ENCODE measurements around the gene FLNC. TPM values are rescaled to one million over a fixed set of nuclear protein-coding genes. Genes with fewer than 3 reads are reported as not detected.
A peak's percentile ranks its signal among the peaks of the same experiment; 100 is the strongest.

Gene FLNC
- total RNA-seq, 1 experiment from 2014 or later = 8.0 TPM

DNA sequence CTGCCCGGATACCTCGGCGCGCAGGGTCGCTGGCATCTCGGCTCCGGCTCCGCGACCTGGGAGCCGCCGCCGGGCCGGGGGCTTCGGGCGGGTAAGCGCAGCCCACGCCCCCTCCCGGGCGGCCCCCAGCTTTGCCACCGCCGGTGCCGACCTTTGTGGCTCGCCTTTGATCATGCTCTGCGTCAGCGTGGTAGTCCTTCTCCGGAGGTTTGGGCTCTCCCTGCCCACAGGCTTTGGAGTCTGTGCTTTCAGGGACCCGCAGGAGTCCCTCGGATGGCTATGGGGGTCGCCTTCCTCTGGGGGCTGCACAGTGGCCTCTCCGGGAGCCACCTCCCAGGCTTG, 39.7 kb downstream of the FLNC start:
- no peaks in the 10 kb centered on the region for H3K9me3 Mint-ChIP-seq

DNA sequence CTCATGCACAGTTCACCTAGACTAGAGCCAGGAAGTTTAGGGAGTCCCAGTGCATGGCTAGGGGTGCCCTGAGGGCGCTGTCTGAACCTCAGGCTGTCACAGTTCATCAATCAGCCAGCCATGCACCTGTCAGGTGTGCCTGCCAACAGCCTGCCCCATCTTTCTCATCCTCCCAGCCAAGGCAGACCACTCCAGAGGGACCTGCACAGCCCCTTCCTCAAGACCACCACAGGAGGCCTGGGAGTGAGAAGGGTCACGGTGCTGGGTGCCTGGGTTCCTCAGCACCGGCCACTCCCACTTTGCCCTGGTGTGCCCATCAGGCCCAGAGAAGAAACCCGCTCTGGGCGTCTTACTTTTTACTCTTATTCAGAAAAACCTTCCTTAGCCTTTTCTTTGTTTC, 40.8 kb downstream of the FLNC start:
- no peaks in the 10 kb centered on the region for H3K9me3 Mint-ChIP-seq
- TF ChIP-seq TEAD1 (CRISPR knock-in tag; IDR thresholded peaks at IDR 0.05) (no peak), CREB1 (CRISPR knock-in tag; IDR thresholded peaks at IDR 0.05) (no peak), PRDM15 (CRISPR knock-in tag; IDR thresholded peaks at IDR 0.05) (no peak), JUN (CRISPR knock-in tag; IDR thresholded peaks at IDR 0.05) (no peak), ZNF317 (CRISPR knock-in tag; IDR thresholded peaks at IDR 0.05; ENCODE audit: borderline replicate concordance, low read depth) (no peak), FOXJ3 (CRISPR knock-in tag; IDR thresholded peaks at IDR 0.05; ENCODE audit: borderline replicate concordance) (no peak)
- TF ChIP-seq, protein P1, sequence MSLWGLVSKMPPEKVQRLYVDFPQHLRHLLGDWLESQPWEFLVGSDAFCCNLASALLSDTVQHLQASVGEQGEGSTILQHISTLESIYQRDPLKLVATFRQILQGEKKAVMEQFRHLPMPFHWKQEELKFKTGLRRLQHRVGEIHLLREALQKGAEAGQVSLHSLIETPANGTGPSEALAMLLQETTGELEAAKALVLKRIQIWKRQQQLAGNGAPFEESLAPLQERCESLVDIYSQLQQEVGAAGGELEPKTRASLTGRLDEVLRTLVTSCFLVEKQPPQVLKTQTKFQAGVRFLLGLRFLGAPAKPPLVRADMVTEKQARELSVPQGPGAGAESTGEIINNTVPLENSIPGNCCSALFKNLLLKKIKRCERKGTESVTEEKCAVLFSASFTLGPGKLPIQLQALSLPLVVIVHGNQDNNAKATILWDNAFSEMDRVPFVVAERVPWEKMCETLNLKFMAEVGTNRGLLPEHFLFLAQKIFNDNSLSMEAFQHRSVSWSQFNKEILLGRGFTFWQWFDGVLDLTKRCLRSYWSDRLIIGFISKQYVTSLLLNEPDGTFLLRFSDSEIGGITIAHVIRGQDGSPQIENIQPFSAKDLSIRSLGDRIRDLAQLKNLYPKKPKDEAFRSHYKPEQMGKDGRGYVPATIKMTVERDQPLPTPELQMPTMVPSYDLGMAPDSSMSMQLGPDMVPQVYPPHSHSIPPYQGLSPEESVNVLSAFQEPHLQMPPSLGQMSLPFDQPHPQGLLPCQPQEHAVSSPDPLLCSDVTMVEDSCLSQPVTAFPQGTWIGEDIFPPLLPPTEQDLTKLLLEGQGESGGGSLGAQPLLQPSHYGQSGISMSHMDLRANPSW (CRISPR knock-in tag; conservative IDR thresholded peaks at IDR 0.05; ENCODE audit: low read depth) = no peak
- no peak for ATAC-seq
- no peaks in the 10 kb centered on the region for H3K36me3 Mint-ChIP-seq
- peaks cover 20% of the 10 kb centered on the region for H3K4me1 Mint-ChIP-seq
- H3K27me3 Mint-ChIP-seq (ENCODE audit: low read depth) = peaks cover 49% of the 10 kb centered on the region
- peak overlapping the region; percentile 70; the same call in 1 of the 2 replicates for H3K4me3 Mint-ChIP-seq
- no peak overlapping the region for H3K27ac Mint-ChIP-seq
- CTCF ChIA-PET = interaction anchor here (3.4 to 4.5 kb wide), 3 partner anchors 9 to 39 kb away, joined by 10 to 44 read pairs (median 31); no protein-coding TSS in a partner anchor
- DNase-seq (ENCODE audit: low spot score) = no peak
- POLR2A ChIA-PET = interaction anchor here (0.9 kb wide), 1 partner anchor 39 kb away, joined by 3 read pairs; no protein-coding TSS in a partner anchor

More for the DNA sequence above, 39.7 kb downstream of the FLNC start:
- peaks cover 20% of the 10 kb centered on the region for H3K4me1 Mint-ChIP-seq
- DNase-seq (ENCODE audit: low spot score) (no peak), ATAC-seq (peak; percentile 17)
- ChIA-PET POLR2A (no interaction called here), CTCF (interaction anchor here (0.6 to 4.5 kb wide), 7 partner anchors 10 to 509 kb away, joined by 3 to 44 read pairs (median 8); no protein-coding TSS in a partner anchor)
- TF ChIP-seq PRDM15 (CRISPR knock-in tag; IDR thresholded peaks at IDR 0.05) (peak; percentile 5; the same call in 1 of the 2 replicates), ETV6 (CRISPR knock-in tag; IDR thresholded peaks at IDR 0.05) (no peak), KAT7 (CRISPR knock-in tag; IDR thresholded peaks at IDR 0.05; ENCODE audit: borderline replicate concordance) (no peak)
- TF ChIP-seq, protein P2, sequence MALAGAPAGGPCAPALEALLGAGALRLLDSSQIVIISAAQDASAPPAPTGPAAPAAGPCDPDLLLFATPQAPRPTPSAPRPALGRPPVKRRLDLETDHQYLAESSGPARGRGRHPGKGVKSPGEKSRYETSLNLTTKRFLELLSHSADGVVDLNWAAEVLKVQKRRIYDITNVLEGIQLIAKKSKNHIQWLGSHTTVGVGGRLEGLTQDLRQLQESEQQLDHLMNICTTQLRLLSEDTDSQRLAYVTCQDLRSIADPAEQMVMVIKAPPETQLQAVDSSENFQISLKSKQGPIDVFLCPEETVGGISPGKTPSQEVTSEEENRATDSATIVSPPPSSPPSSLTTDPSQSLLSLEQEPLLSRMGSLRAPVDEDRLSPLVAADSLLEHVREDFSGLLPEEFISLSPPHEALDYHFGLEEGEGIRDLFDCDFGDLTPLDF (CRISPR knock-in tag; IDR thresholded peaks at IDR 0.05) = no peak
- peaks cover 9% of the 10 kb centered on the region for H3K36me3 Mint-ChIP-seq
- peak overlapping the region; percentile 70 for H3K4me3 Mint-ChIP-seq
- peaks cover 49% of the 10 kb centered on the region for H3K27me3 Mint-ChIP-seq (ENCODE audit: low read depth)
- no peak overlapping the region for H3K27ac Mint-ChIP-seq

Data from WTC11 (cell line).